ENCODE measurements around the gene TCERG1. TPM values are rescaled to one million over a fixed set of nuclear protein-coding genes. Genes with fewer than 3 reads are reported as not detected.

TCERG1 gene
- total and polyA plus RNA-seq, 8 donors, result 11.8 to 39.3 (median 21.9) TPM

DNA sequence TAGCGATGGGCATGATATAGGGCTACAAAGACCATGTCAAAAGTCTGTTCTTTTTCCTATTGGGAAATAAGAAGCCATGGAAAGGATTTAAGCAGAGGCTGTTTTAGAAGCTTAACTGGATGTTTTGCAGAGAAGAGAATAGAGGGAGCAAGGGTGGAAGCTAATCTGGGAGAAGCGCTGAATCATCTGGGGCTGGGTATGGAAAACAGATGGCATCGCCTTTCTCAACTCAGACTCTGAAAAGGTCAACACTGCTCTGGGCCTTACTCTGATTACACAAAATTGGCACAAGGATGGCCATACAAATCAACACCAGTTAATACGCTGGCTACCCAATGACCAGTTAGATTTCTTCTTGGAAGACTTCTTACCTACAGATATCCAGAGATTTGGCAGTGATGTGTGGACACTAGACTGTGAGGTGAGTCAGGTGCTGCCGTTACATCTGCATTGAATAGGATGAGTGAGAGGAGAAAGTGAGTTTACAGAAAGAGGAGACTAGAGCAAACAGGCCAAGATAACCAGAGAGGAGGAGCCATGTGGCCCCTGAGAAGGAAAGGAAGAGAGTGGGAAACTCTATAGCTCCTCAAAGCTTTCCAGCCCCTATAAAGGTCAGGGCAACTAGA, 6.2 kb upstream of the TCERG1 start:
- WGBS, 2 donors, result 76 to 80% methylated on average over 5 of the region's 5 CpGs
- FAIRE-seq, result no peak
- Histone ChIP-seq H3K9me3 (no peaks in the 10 kb centered on the region), H3K36me3 (no peaks in the 10 kb centered on the region), H3K27me3 (peaks cover 0 to 2% (median 0%) of the 10 kb centered on the region in 4 donors), H3K4me3 (no peak overlapping the region), H3K4me1 (no peaks in the 10 kb centered on the region), H3K27ac (no peak overlapping the region)
- intact Hi-C loops (cut with DNase I), result no loop called here
- TF ChIP-seq, protein P1, sequence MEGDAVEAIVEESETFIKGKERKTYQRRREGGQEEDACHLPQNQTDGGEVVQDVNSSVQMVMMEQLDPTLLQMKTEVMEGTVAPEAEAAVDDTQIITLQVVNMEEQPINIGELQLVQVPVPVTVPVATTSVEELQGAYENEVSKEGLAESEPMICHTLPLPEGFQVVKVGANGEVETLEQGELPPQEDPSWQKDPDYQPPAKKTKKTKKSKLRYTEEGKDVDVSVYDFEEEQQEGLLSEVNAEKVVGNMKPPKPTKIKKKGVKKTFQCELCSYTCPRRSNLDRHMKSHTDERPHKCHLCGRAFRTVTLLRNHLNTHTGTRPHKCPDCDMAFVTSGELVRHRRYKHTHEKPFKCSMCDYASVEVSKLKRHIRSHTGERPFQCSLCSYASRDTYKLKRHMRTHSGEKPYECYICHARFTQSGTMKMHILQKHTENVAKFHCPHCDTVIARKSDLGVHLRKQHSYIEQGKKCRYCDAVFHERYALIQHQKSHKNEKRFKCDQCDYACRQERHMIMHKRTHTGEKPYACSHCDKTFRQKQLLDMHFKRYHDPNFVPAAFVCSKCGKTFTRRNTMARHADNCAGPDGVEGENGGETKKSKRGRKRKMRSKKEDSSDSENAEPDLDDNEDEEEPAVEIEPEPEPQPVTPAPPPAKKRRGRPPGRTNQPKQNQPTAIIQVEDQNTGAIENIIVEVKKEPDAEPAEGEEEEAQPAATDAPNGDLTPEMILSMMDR (IDR thresholded peaks at IDR 0.05), result no peak
- ATAC-seq, result no peak
- no peak for DNase-seq

DNA sequence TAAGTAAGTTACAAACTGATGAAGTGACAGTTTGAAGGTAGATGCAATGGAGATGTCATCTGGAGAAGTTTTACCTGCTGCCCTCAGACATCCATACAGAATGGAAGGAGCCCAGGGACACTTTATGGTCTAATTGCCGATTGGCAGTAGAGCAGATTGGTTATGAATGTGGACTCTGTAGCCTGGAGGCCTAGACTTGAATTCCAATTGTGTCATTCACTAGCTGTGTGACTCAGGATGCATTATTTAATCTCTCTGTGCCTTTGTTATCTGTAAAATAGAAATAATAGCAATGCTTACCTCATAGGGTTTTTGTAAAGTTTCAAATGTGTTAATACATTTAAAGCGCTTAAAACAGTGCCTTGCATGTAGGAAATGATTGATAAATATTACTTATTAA, 5.2 kb upstream of the TCERG1 start:
- intact Hi-C loops (cut with DNase I), result no loop called here
- no peak for ATAC-seq
- no peaks in the 10 kb centered on the region for H3K9me3 ChIP-seq
- no peaks in the 10 kb centered on the region for H3K27me3 ChIP-seq
- no peak for DNase-seq
- FAIRE-seq, result no peak
- TF ChIP-seq, protein P1 (IDR thresholded peaks at IDR 0.05), result no peak
- no peak overlapping the region for H3K4me3 ChIP-seq
- WGBS, 2 donors, result 68 to 80% methylated on average over 2 of the region's 2 CpGs
- no peaks in the 10 kb centered on the region for H3K36me3 ChIP-seq
- no peak overlapping the region for H3K27ac ChIP-seq
- no peaks in the 10 kb centered on the region for H3K4me1 ChIP-seq

DNA sequence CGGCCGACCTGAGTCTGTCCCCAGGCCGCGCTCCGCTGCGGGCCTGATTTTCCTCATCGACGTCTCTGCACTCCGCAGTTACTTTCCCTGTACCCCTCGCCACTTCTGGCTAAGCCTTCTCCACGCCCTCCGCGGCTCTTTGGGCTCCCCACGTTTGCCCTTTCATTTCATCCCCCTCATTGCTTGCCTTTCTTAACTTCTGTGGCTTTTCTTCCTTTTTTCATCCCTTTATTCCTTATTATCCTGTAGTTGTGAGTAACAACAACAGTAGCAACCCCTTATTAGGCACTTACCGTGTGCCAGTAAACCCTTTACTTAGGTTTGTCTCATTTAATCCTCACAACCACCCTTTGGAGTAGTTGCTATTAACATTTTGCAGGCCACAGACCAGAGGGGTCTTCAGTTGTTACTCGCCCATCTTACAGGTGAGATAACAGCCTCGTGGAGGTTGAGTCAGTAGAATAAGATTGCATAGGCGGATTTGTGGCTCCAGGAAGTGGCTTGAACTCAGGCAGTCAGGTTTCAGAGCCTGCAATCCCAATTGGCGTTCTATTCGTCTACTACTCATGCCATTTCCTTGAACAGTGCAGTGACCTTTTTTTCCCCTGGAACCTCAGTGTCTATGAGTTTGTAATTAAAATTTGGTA, 724 bp downstream of the TCERG1 start:
- peak in 1 of 4 donors; percentile 22 for ATAC-seq
- Histone ChIP-seq H3K36me3 (no peaks in the 10 kb centered on the region), H3K27me3 (no peaks in the 10 kb centered on the region), H3K27ac (peak overlapping the region; percentile 74 to 90 (median 80)), H3K4me1 (peaks cover 16 to 21% (median 16%) of the 10 kb centered on the region in 3 donors), H3K4me3 (peak overlapping the region; percentile 80 to 98 (median 88)), H3K9me3 (no peaks in the 10 kb centered on the region)
- intact Hi-C loops (cut with DNase I), result no loop called here
- FAIRE-seq, result no peak
- no peak for DNase-seq
- 0 to 1% methylated on average over 18 to 20 of the region's 20 CpGs for WGBS, 2 donors
- TF ChIP-seq, protein P1 (IDR thresholded peaks at IDR 0.05), result no peak

DNA sequence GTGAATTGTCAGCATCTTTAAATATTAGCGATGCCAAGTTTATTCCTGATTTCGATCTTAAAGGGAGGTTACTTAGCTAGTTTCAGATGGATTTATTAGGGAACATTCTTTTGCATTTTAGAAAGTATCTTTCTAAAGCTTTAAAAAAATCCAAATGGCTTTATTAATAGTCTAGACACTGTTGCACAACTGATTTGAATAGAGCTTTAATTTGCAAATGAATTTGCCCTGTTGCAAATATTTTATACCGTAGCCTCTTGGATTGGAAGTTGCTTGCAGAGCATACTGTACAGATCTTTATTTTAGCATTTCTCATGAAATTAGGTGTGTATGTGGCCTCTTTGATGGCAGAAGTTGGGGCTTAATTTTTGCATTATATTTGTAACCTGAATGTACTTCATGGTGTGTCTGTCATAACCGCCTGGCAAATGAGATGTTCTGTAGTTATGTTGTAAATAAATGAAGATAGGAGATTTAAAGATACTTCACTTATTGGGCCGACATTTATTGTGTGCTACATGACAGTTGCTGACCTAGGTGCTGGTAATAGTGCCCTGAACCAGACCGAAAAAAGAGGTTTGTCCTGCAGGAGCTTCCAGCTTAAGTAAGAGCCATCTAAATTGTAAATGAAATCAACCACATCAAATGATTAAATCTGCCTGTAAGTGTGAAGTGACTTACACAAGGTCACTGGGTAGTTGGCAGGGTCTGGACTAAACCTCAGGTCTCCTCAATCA, 1.8 kb downstream of the TCERG1 start:
- no peak overlapping the region for H3K27ac ChIP-seq
- H3K4me1 ChIP-seq, result peaks cover 20 to 26% (median 22%) of the 10 kb centered on the region in 3 donors
- H3K36me3 ChIP-seq, result no peaks in the 10 kb centered on the region
- peak overlapping the region in 2 of 4 donors; percentile 86 to 98 for H3K4me3 ChIP-seq
- intact Hi-C loops (cut with DNase I), result no loop called here
- DNase-seq (no peak), ATAC-seq (no peak), FAIRE-seq (no peak)
- TF ChIP-seq, protein P1 (IDR thresholded peaks at IDR 0.05), result no peak
- no peaks in the 10 kb centered on the region for H3K9me3 ChIP-seq
- H3K27me3 ChIP-seq, result no peaks in the 10 kb centered on the region
- WGBS, 2 donors, result 40 to 54% methylated on average over 6 of the region's 6 CpGs
